Measurements from ENCODE around the gene PIM1. TPM values are rescaled to one million over a fixed set of nuclear protein-coding genes. Genes with fewer than 3 reads are reported as not detected.
A peak's percentile ranks its signal among the peaks of the same experiment; 100 is the strongest.

PIM1 gene
- total RNA-seq, 1 experiment from 2014 or later = 42.1 TPM

- DNase-seq (ENCODE audit: low read depth, low spot score) = no peak
These were observed 33.0 kb downstream of the PIM1 start for GRCh38 chr6:37202788-37203491.

DNA sequence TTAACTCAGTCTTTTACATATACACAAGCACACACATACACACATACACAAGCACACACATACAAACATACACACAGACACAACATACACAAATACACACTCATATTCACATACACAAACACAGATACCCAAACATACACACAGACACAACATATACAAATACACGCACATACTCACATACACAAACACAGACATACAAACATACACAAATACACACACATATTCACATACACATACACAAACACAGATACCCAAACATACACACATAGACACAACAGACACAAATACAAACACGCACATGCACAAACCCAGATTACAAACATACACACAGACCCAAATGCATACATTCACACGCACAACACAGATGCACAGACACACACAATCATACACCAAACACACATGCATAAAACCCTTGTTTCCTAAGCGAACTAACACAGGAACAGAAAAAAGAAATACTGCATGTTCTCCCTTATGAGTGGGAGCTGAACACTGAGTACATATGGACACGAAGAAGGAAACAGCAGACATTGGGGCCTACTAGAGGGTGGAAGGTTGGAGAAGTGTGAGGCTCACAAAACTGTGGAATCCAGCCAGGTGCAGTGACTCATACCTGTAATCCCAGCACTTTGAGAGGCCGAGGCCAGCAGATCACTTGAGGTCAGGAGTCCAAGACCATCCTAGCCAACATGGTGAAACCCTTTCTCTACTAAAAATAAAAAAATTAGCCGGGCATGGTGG, 34.2 kb downstream of the PIM1 start:
- no peaks in the 10 kb centered on the region for H3K36me3 ChIP-seq (ENCODE audit: control insufficient read depth, insufficient read depth, low read length)
- H3K4me1 ChIP-seq (ENCODE audit: control insufficient read depth, insufficient read depth, low read length) = no peaks in the 10 kb centered on the region
- POLR2A ChIA-PET = no interaction called here
- H3K27ac ChIP-seq (ENCODE audit: low read length) = no peak overlapping the region
- intact Hi-C loops (cut with micrococcal nuclease; ENCODE audit: unreplicated experiment) = no loop called here
- no peaks in the 10 kb centered on the region for H3K27me3 ChIP-seq (ENCODE audit: control insufficient read depth, insufficient read depth, low read length)
- ATAC-seq (0 out of 2 replicates have a peak, but pooled peaks have one; percentile 39), DNase-seq (ENCODE audit: low read depth, low spot score) (no peak)
- TF ChIP-seq POLR2AphosphoS5 (IDR thresholded peaks at IDR 0.05; ENCODE audit: low read depth, low read length) (no peak), SIN3A (IDR thresholded peaks at IDR 0.05; ENCODE audit: borderline replicate concordance, insufficient read depth, low read depth, low read length) (no peak), TCF7L2 (IDR thresholded peaks at IDR 0.05; ENCODE audit: low read depth, low read length) (no peak)
- TF ChIP-seq, protein P1, sequence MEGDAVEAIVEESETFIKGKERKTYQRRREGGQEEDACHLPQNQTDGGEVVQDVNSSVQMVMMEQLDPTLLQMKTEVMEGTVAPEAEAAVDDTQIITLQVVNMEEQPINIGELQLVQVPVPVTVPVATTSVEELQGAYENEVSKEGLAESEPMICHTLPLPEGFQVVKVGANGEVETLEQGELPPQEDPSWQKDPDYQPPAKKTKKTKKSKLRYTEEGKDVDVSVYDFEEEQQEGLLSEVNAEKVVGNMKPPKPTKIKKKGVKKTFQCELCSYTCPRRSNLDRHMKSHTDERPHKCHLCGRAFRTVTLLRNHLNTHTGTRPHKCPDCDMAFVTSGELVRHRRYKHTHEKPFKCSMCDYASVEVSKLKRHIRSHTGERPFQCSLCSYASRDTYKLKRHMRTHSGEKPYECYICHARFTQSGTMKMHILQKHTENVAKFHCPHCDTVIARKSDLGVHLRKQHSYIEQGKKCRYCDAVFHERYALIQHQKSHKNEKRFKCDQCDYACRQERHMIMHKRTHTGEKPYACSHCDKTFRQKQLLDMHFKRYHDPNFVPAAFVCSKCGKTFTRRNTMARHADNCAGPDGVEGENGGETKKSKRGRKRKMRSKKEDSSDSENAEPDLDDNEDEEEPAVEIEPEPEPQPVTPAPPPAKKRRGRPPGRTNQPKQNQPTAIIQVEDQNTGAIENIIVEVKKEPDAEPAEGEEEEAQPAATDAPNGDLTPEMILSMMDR (IDR thresholded peaks at IDR 0.05) = no peak
- TF ChIP-seq, protein P2, sequence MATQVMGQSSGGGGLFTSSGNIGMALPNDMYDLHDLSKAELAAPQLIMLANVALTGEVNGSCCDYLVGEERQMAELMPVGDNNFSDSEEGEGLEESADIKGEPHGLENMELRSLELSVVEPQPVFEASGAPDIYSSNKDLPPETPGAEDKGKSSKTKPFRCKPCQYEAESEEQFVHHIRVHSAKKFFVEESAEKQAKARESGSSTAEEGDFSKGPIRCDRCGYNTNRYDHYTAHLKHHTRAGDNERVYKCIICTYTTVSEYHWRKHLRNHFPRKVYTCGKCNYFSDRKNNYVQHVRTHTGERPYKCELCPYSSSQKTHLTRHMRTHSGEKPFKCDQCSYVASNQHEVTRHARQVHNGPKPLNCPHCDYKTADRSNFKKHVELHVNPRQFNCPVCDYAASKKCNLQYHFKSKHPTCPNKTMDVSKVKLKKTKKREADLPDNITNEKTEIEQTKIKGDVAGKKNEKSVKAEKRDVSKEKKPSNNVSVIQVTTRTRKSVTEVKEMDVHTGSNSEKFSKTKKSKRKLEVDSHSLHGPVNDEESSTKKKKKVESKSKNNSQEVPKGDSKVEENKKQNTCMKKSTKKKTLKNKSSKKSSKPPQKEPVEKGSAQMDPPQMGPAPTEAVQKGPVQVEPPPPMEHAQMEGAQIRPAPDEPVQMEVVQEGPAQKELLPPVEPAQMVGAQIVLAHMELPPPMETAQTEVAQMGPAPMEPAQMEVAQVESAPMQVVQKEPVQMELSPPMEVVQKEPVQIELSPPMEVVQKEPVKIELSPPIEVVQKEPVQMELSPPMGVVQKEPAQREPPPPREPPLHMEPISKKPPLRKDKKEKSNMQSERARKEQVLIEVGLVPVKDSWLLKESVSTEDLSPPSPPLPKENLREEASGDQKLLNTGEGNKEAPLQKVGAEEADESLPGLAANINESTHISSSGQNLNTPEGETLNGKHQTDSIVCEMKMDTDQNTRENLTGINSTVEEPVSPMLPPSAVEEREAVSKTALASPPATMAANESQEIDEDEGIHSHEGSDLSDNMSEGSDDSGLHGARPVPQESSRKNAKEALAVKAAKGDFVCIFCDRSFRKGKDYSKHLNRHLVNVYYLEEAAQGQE (IDR thresholded peaks at IDR 0.05; ENCODE audit: insufficient read depth in 1 of 2, low read depth in 2 of 2, low read length in 1 of 2) = no peak
- CTCF ChIA-PET = interaction anchor here (0.6 kb wide), 2 partner anchors 84 to 271 kb away, joined by 3 to 12 read pairs; no protein-coding TSS in a partner anchor
- BruUV-seq (replicated peaks) = no TSS peak
- H3K9me3 ChIP-seq (ENCODE audit: control insufficient read depth, insufficient read depth, low read depth, low read length) = no peaks in the 10 kb centered on the region
- no peak overlapping the region for H3K4me3 ChIP-seq (ENCODE audit: low read depth in 2 of 2, low read length in 2 of 2)
- in situ Hi-C loops (cut with HindIII; ENCODE audit: low pct_unique_long_range_greater_than_20kb, low sequenced_read_pairs) = no loop called here

More at GRCh38 chr6:37202788-37203491, 33.0 kb downstream of the PIM1 start:
- no peak for TF ChIP-seq SIN3A (IDR thresholded peaks at IDR 0.05; ENCODE audit: borderline replicate concordance, insufficient read depth, low read depth, low read length)
- no peak for TF ChIP-seq POLR2AphosphoS5 (IDR thresholded peaks at IDR 0.05; ENCODE audit: low read depth, low read length)
- no peaks in the 10 kb centered on the region for H3K9me3 ChIP-seq (ENCODE audit: control insufficient read depth, insufficient read depth, low read depth, low read length)
- CTCF ChIA-PET = interaction anchor here (0.7 kb wide), 1 partner anchor 16 kb away, joined by 4 read pairs; no protein-coding TSS in a partner anchor
- intact Hi-C loops (cut with micrococcal nuclease; ENCODE audit: unreplicated experiment) = no loop called here
- no peak overlapping the region for H3K4me3 ChIP-seq (ENCODE audit: low read depth in 2 of 2, low read length in 2 of 2)
- POLR2A ChIA-PET = no interaction called here
- in situ Hi-C loops (cut with HindIII; ENCODE audit: low pct_unique_long_range_greater_than_20kb, low sequenced_read_pairs) = no loop called here
- no peaks in the 10 kb centered on the region for H3K4me1 ChIP-seq (ENCODE audit: control insufficient read depth, insufficient read depth, low read length)
- H3K36me3 ChIP-seq (ENCODE audit: control insufficient read depth, insufficient read depth, low read length) = no peaks in the 10 kb centered on the region
- no peak for ATAC-seq
- BruUV-seq (replicated peaks) = no TSS peak
- H3K27me3 ChIP-seq (ENCODE audit: control insufficient read depth, insufficient read depth, low read length) = no peaks in the 10 kb centered on the region
- H3K27ac ChIP-seq (ENCODE audit: low read length) = no peak overlapping the region
